ENCODE measurements around the gene MAGED4. TPM values are rescaled to one million over a fixed set of nuclear protein-coding genes. Genes with fewer than 3 reads are reported as not detected.
"Not testable (repeated sequence)": the region's sequence is repeated elsewhere in the genome, so short reads cannot be mapped to it uniquely, and the experiment has no call there.

Gene MAGED4
- total RNA-seq, 2 donors from 2014 or later = 0.73 to 7.9 TPM

DNA sequence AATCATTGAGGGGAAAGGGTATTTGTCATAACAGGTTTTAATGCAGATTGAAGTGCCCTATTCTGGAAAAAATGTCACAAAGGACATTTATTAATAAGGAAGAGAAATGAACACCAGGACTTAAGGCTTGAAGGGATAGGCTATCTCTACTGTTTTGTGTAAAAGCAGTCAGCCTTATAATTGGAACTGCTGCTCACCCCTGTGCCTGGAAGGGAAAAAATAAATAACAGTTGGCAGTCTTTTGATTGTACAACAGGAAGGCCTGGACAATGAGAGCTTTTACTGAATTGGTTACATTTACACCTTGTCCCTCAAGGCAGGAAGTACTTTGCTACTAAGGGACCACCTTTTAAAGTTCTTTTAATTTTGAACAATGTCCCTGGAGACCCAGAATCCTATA lies 17.8 kb upstream of the MAGED4 start:
- DNase-seq (ENCODE audit: low spot score) = no peak
- no peaks in the 10 kb centered on the region for H3K36me3 ChIP-seq
- intact Hi-C loops (cut with DNase I) = no loop called here
- H3K4me3 ChIP-seq = no peak overlapping the region
- no peaks in the 10 kb centered on the region for H3K4me1 ChIP-seq (replicated peaks)
- H3K27ac ChIP-seq = no peak overlapping the region
- no peaks in the 10 kb centered on the region for H3K9me3 ChIP-seq
- no peak for TF ChIP-seq POLR2AphosphoS5 (IDR thresholded peaks at IDR 0.05)
- no peak for TF ChIP-seq POLR2A (IDR thresholded peaks at IDR 0.05)
- TF ChIP-seq CTCF (IDR thresholded peaks at IDR 0.05) = no peak
- no peaks in the 10 kb centered on the region for H3K27me3 ChIP-seq (replicated peaks; ENCODE audit: insufficient read depth)

GRCh38 chrX:52171055-52171454 lies 13.6 kb upstream of the MAGED4 start:
- H3K36me3 ChIP-seq; H3K27ac ChIP-seq; intact Hi-C loops (cut with DNase I); H3K4me1 ChIP-seq (replicated peaks); H3K9me3 ChIP-seq; H3K27me3 ChIP-seq (replicated peaks; ENCODE audit: insufficient read depth); DNase-seq (ENCODE audit: low spot score); H3K4me3 ChIP-seq: not testable (repeated sequence)
- WGBS = 75% methylated on average over 5 of the region's 10 CpGs

DNA sequence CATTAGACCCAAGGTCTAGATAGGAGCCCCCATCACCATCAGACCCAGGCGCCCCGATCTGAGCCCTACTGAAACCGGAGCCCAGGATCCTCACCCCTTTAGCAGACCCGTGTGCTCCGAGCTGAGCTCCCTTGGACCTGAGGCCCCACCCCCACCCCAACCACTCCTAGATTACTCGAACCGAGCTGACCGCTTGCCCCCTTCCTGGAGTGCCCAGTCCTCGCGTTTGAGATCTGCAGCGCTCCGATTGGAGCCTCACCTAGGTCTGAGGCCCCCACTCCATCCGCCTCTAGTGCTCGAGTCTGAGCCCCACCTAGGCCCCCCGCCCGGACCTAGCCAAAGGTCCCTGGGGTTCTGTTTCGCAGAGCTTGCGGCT lies 378 bp downstream of the MAGED4 start:
- H3K36me3 ChIP-seq; H3K9me3 ChIP-seq; H3K27ac ChIP-seq; H3K4me3 ChIP-seq; DNase-seq (ENCODE audit: low spot score); H3K27me3 ChIP-seq (replicated peaks; ENCODE audit: insufficient read depth); intact Hi-C loops (cut with DNase I); H3K4me1 ChIP-seq (replicated peaks): not testable (repeated sequence)
- WGBS = no CpG with 5 or more reads among the region's 18 CpGs

DNA sequence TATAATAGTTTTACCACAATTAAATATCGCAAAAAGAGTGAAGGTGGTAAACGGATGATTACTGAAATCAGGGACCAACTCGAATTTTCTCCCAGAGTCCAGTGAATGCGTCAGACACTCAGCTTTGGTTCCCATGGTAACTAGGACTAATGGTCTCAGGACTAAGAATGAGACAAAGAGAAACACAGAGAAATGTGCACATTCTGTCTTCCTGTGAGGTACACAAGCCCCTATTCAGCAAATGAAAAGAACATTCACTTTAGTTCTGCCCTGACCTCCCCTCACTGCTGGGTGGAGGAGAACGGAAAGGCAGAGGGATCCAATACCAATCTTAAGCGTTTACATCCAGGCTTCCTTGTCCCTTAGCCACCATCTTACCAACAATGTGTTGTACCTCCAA lies 26.7 kb downstream of the MAGED4 start:
- H3K4me3 ChIP-seq = not testable (repeated sequence)
- no CpG with 5 or more reads among the region's 6 CpGs for WGBS

DNA sequence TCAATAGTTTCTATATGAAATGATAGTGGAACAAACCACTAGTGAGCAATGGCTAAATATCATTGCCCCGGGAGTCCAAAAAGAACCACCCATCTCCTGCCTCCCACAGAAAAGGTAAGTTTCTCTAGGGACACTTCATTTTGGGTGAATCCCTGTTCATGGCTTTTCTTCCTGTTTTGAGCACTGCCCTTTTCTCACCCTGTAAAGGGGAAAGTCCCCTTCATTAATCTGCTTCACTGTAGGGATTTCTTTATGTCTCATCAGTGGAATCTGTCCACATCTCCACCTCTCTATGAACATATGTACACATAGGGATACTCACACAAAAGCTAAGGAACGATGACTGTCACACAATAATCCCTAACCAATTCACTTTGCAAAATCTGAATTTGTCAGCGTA lies 28.6 kb downstream of the MAGED4 start:
- Histone ChIP-seq H3K4me3 (no peak overlapping the region), H3K4me1 (replicated peaks) (no peaks in the 10 kb centered on the region), H3K36me3 (no peaks in the 10 kb centered on the region), H3K27me3 (replicated peaks; ENCODE audit: insufficient read depth) (no peaks in the 10 kb centered on the region), H3K27ac (no peak overlapping the region), H3K9me3 (no peaks in the 10 kb centered on the region)
- DNase-seq (ENCODE audit: low spot score) = no peak
- WGBS = 94% methylated on average over 3 of the region's 3 CpGs
- TF ChIP-seq POLR2A (IDR thresholded peaks at IDR 0.05) = no peak
- TF ChIP-seq CTCF (IDR thresholded peaks at IDR 0.05) = no peak
- intact Hi-C loops (cut with DNase I) = no loop called here

More for the DNA sequence above, 26.7 kb downstream of the MAGED4 start:
- H3K36me3 ChIP-seq; H3K27ac ChIP-seq; H3K27me3 ChIP-seq (replicated peaks; ENCODE audit: insufficient read depth); DNase-seq (ENCODE audit: low spot score); intact Hi-C loops (cut with DNase I); H3K4me1 ChIP-seq (replicated peaks); H3K9me3 ChIP-seq: not testable (repeated sequence)

DNA sequence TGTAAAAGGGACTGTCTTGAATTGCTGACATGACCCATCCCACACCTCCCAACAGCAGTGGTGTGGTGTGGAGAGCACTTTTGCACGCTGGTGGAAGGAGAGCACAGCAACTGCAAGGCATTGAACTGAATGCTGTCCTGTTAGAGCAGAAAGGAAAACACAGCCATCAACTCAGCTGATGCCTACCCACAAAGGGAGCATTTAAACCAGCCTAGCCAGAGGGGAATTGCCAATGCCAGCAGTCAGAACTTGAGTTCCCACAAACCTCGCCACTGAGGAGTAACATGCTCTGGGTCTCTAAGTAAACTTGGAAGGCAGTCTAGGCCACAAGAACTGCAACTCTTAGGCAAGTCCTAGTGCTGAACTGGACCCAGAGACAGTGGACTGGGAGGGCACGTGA lies 31.9 kb downstream of the MAGED4 start:
- no peaks in the 10 kb centered on the region for H3K36me3 ChIP-seq
- TF ChIP-seq POLR2A (IDR thresholded peaks at IDR 0.05) (no peak), POLR2AphosphoS5 (IDR thresholded peaks at IDR 0.05) (no peak), CTCF (IDR thresholded peaks at IDR 0.05) (no peak)
- intact Hi-C loops (cut with DNase I) = no loop called here
- DNase-seq (ENCODE audit: low spot score) = no peak
- no peak overlapping the region for H3K4me3 ChIP-seq
- no peaks in the 10 kb centered on the region for H3K27me3 ChIP-seq (replicated peaks; ENCODE audit: insufficient read depth)
- WGBS = 96% methylated on average over 3 of the region's 3 CpGs
- H3K27ac ChIP-seq = no peak overlapping the region
- no peaks in the 10 kb centered on the region for H3K9me3 ChIP-seq
- H3K4me1 ChIP-seq (replicated peaks) = no peaks in the 10 kb centered on the region
